Naive thymus-derived CD4-positive, alpha-beta T cell (primary cell): ENCODE measurements around the gene ZNF556. TPM values are rescaled to one million over a fixed set of nuclear protein-coding genes. Genes with fewer than 3 reads are reported as not detected.
"Not testable (repeated sequence)": the region's sequence is repeated elsewhere in the genome, so short reads cannot be mapped to it uniquely, and the experiment has no call there.

Experiments used
- ATAC-seq: fragments of 150-1000 bp; cut with Tn5 transposase; 2 replicates; pipeline ENCODE4 v1.10.0; 2021; ENCODE audit warnings: mild to moderate bottlenecking, moderate library complexity
- CTCF ChIA-PET: fragments of 350-600 bp; sonication (Branson Sonifier 250); formaldehyde crosslinking; loops from one replicate; lab custom pipeline; 2021; ENCODE audit warnings: antibody characterized with exemption; lab: Charles Lee
- POLR2A ChIA-PET: fragments of 350-600 bp; sonication (Branson Sonifier 250); formaldehyde crosslinking; loops from one replicate; lab custom pipeline; 2021; ENCODE audit warnings: antibody characterized with exemption, inconsistent platforms; lab: Charles Lee
- DNase-seq, 9 donors: peaks; one replicate each; pipeline versions ENCODE4 v3.0.0 to v3.0.0-alpha.2; 2020 to 2022; ENCODE audit warnings: mixed read lengths in 1 of 9
- H3K27ac ChIP-seq: one replicate; pipeline ENCODE4 v1.7.0; 2013; ENCODE audit warnings: mild to moderate bottlenecking, low read depth, low read length, moderate library complexity
- H3K27me3 ChIP-seq, 2 donors: one replicate each; pipeline ENCODE4 v1.7.0; 2013; ENCODE audit warnings: low read length in 2 of 2, mild to moderate bottlenecking in 2 of 2, moderate library complexity in 2 of 2; ENCODE audit not compliant: control insufficient read depth in 2 of 2, insufficient read depth in 2 of 2
- H3K36me3 ChIP-seq, 3 experiments: 1 replicate in 2 of 3; 2 replicates in 1 of 3; pipeline ENCODE4 v1.7.0; 2013; ENCODE audit warnings: low read length in 3 of 3, mild to moderate bottlenecking in 3 of 3, moderate library complexity in 1 of 3; ENCODE audit not compliant: insufficient read depth in 3 of 3, control insufficient read depth in 2 of 3
- H3K4me1 ChIP-seq, 2 donors: one replicate each; pipeline ENCODE4 v1.7.0; 2013; ENCODE audit warnings: low read length in 2 of 2, mild to moderate bottlenecking in 2 of 2, moderate library complexity in 1 of 2; ENCODE audit not compliant: control insufficient read depth in 2 of 2, insufficient read depth in 2 of 2
- H3K4me3 ChIP-seq: 2 replicates; pipeline ENCODE4 v1.7.0; 2013; ENCODE audit warnings: mild to moderate bottlenecking, low read length
- H3K9me3 ChIP-seq, 3 experiments: 1 replicate in 2 of 3; 2 replicates in 1 of 3; pipeline ENCODE4 v1.7.0; 2013; ENCODE audit warnings: low read length in 3 of 3; ENCODE audit not compliant: control insufficient read depth in 2 of 3
- H3K27ac Mint-ChIP-seq, 9 donors: one replicate each; pipeline ENCODE4 v1.8.0; 2020 to 2022; ENCODE audit warnings: mixed read lengths in 9 of 9, mild to moderate bottlenecking in 8 of 9, moderate library complexity in 5 of 9, inconsistent platforms in 2 of 9
- H3K27me3 Mint-ChIP-seq, 5 donors: one replicate each; pipeline ENCODE4 v1.8.0; 2021 to 2022; ENCODE audit warnings: mixed read lengths in 5 of 5, mild to moderate bottlenecking in 1 of 5
- H3K36me3 Mint-ChIP-seq, 5 donors: one replicate each; pipeline ENCODE4 v1.8.0; 2020 to 2022; ENCODE audit warnings: mixed read lengths in 5 of 5, mild to moderate bottlenecking in 3 of 5, inconsistent platforms in 1 of 5
- H3K4me1 Mint-ChIP-seq, 7 donors: one replicate each; pipeline ENCODE4 v1.8.0; 2020 to 2022; ENCODE audit warnings: mixed read lengths in 7 of 7, mild to moderate bottlenecking in 3 of 7, inconsistent platforms in 1 of 7
- H3K4me3 Mint-ChIP-seq, 10 donors: one replicate each; pipeline ENCODE4 v1.8.0; 2020 to 2022; ENCODE audit warnings: mild to moderate bottlenecking in 10 of 10, mixed read lengths in 10 of 10, moderate library complexity in 6 of 10, inconsistent platforms in 2 of 10
- H3K9me3 Mint-ChIP-seq, 11 donors: one replicate each; pipeline ENCODE4 v1.8.0; 2020 to 2022; ENCODE audit warnings: mixed read lengths in 11 of 11, mild to moderate bottlenecking in 4 of 11, inconsistent platforms in 1 of 11, moderate library complexity in 1 of 11
- intact Hi-C, 2 donors: fragments of 100-400 bp; cut with micrococcal nuclease; formaldehyde crosslinking; loops; one replicate each; pipeline ENCODE4 v1.15.1; 2023
- polyA plus RNA-seq, 2 donors: library from polyadenylated mRNA; unstranded; fragments of 300-500 nt; fragmentation: Illumina TruSeq; gene quantifications; one replicate each; pipeline ENCODE4 v1.2.3, GENCODE V29; 2021
- total RNA-seq, 6 experiments: library from RNA in 5 of 6; stranded (reverse) in 5 of 6; gene quantifications; 1 replicate in 5 of 6; 2 replicates in 1 of 6; pipeline ENCODE4 v1.2.3 and lab custom pipeline; 2021 to 2026

Gene ZNF556
- total and polyA plus RNA-seq, 7 experiments from 2014 or later, result not detected

- intact Hi-C loops, result no loop called here
- Mint-ChIP-seq H3K36me3 (peaks cover 0 to 4% (median 0%) of the 10 kb centered on the region in 5 donors), H3K4me3 (no peak overlapping the region), H3K9me3 (peaks cover 0 to 35% (median 19%) of the 10 kb centered on the region in 11 donors), H3K27ac (no peak overlapping the region), H3K27me3 (no peaks in the 10 kb centered on the region), H3K4me1 (no peaks in the 10 kb centered on the region)
- CTCF ChIA-PET, result no interaction called here
- H3K27me3 ChIP-seq, result no peaks in the 10 kb centered on the region
- H3K4me1 ChIP-seq, result no peaks in the 10 kb centered on the region
- no peaks in the 10 kb centered on the region for H3K36me3 ChIP-seq
- DNase-seq (no peak), ATAC-seq (no peak)
- H3K27ac ChIP-seq, result no peak overlapping the region
- peaks cover 0 to 25% (median 11%) of the 10 kb centered on the region in 3 experiments for H3K9me3 ChIP-seq
- POLR2A ChIA-PET, result no interaction called here
- H3K4me3 ChIP-seq, result no peak overlapping the region
These were observed 10.5 kb downstream of the ZNF556 start for GRCh38 chr19:2877398-2878331.

DNA sequence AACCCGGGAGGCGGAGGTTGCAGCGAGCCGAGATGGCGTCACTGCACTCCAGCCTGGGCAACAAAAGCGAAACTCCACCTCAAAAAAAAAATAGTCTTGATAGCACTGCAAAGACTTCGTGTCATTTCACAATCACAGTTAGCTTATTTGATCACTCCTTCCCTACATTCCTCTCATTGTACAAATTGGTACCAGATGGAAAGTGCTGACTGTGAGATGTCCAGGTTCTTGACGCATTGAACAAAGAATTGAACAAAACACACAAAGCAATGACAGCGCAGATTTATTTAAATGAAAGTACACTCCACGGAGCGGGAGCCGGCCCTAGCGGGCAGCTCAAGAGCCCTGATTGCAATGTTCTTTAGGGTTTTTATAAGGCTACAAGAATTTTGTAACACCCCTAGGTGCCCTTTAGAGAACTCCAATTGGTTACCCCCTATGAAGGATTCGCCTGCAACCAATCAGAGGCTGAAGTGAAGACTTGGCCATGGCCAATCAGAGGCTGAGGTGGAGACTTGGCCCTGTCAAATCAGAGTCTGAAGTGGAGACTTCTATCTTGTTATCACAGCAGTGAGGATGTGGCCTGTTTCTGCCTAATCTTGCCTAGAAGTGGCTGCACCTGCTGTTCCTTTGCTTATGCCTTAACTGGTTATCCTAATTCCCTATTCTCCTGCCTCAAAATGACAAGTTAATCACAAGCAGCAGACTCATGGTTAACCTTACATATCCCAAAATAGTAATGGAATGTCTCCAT lies 16.7 kb downstream of the ZNF556 start:
- H3K9me3 Mint-ChIP-seq, result peaks cover 0 to 7% (median 4%) of the 10 kb centered on the region in 11 donors
- peaks cover 0 to 2% (median 0%) of the 10 kb centered on the region in 5 donors for H3K36me3 Mint-ChIP-seq
- Histone ChIP-seq H3K27me3 (no peaks in the 10 kb centered on the region), H3K4me1 (no peaks in the 10 kb centered on the region), H3K9me3 (peaks cover 0 to 4% (median 0%) of the 10 kb centered on the region in 3 experiments), H3K27ac (no peak overlapping the region), H3K4me3 (no peak overlapping the region), H3K36me3 (no peaks in the 10 kb centered on the region)
- H3K27ac Mint-ChIP-seq, result no peak overlapping the region
- peaks cover 0 to 13% (median 7%) of the 10 kb centered on the region in 7 donors for H3K4me1 Mint-ChIP-seq
- H3K4me3 Mint-ChIP-seq, result no peak overlapping the region
- POLR2A ChIA-PET, result no interaction called here
- intact Hi-C loops, result no loop called here
- H3K27me3 Mint-ChIP-seq, result no peaks in the 10 kb centered on the region
- DNase-seq (no peak), ATAC-seq (no peak)
- CTCF ChIA-PET, result no interaction called here

DNA sequence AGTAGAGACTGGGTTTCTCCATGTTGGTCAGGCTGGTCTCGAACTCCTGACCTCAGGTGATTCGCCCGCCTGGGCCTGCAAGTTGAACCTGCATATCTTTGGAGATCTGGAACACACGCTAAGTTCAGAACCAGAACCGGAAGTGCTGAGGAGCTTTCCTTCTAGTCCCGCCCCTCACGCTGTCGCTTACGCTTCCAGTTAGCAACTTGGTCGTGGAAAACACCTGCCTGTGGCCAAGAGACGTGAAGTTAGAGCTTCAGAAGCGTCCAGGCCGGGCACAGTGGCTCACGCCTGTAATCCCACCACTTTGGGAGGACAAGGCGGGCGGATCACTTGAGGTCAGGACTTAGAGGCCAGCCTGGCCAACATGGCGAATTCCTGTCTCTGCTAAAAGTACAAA lies 18.6 kb downstream of the ZNF556 start:
- ATAC-seq (no peak), DNase-seq (no peak)
- Histone ChIP-seq H3K4me1 (no peaks in the 10 kb centered on the region), H3K27ac (no peak overlapping the region), H3K9me3 (no peaks in the 10 kb centered on the region), H3K27me3 (no peaks in the 10 kb centered on the region), H3K36me3 (no peaks in the 10 kb centered on the region), H3K4me3 (no peak overlapping the region)
- no peak overlapping the region for H3K4me3 Mint-ChIP-seq
- CTCF ChIA-PET, result no interaction called here
- POLR2A ChIA-PET, result interaction anchor here (0.7 kb wide), 1 partner anchor 907 kb away, joined by 4 read pairs; no protein-coding TSS in a partner anchor
- H3K9me3 Mint-ChIP-seq, result peaks cover 0 to 4% (median 0%) of the 10 kb centered on the region in 11 donors
- no peaks in the 10 kb centered on the region for H3K27me3 Mint-ChIP-seq
- H3K36me3 Mint-ChIP-seq, result peaks cover 0 to 2% (median 0%) of the 10 kb centered on the region in 5 donors
- peaks cover 0 to 13% (median 7%) of the 10 kb centered on the region in 7 donors for H3K4me1 Mint-ChIP-seq
- intact Hi-C loops, result loop anchor here in 1 of 2 donors (5.0 kb wide), 1 partner anchor 277 kb away; no protein-coding TSS in a partner anchor
- no peak overlapping the region for H3K27ac Mint-ChIP-seq

DNA sequence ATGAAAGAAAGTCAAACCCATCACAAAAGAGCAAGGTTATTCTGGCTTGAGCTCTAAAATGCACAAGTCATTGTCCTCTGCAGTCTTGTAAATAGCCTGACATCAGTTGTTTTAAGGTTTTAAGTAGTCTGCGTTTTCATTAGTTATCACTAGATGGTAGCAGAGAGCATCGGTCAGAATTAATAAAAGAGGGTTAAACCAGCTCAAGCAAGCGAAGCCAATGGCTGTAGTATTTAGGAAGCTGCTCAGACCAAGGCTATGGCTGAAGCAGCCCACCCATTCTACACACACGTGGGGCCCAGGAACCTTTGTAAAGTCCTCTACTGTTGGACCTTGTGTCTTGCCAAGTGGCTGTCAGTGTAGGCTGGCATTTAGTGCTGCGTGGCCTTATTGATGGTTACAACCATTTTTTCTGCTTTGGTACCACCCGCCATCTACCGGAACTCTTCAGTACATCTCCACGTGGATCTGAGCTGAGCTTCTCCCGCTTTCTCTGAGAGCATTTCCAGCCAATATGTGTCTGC lies 20.3 kb downstream of the ZNF556 start:
- intact Hi-C loops, result loop anchor here in 1 of 2 donors (1.0 to 5.0 kb wide), 2 partner anchors 63 to 275 kb away; no protein-coding TSS in a partner anchor
- DNase-seq (peak in 4 of 9 donors; percentile 14 to 19 (median 17)), ATAC-seq (peak; percentile 50)
- ChIA-PET CTCF (interaction anchor here (1.2 kb wide), 1 partner anchor 63 kb away, joined by 3 read pairs; no protein-coding TSS in a partner anchor), POLR2A (interaction anchor here (0.8 to 1.7 kb wide), 2 partner anchors 11 to 46 kb away, joined by 3 to 5 read pairs; partner anchors contain the start of gene ZNF555)
- H3K9me3 Mint-ChIP-seq, result peaks cover 0 to 6% (median 0%) of the 10 kb centered on the region in 11 donors
- no peaks in the 10 kb centered on the region for H3K4me1 ChIP-seq
- H3K27me3 Mint-ChIP-seq, result no peaks in the 10 kb centered on the region
- H3K4me3 ChIP-seq, result no peak overlapping the region
- no peak overlapping the region for H3K27ac ChIP-seq
- no peaks in the 10 kb centered on the region for H3K9me3 ChIP-seq
- H3K27ac Mint-ChIP-seq, result peak overlapping the region in 4 of 9 donors; percentile 26 to 84 (median 76)
- H3K4me1 Mint-ChIP-seq, result peaks cover 0 to 13% (median 8%) of the 10 kb centered on the region in 7 donors
- H3K36me3 ChIP-seq, result no peaks in the 10 kb centered on the region
- H3K4me3 Mint-ChIP-seq, result peak overlapping the region in 1 of 10 donors; percentile 42
- H3K27me3 ChIP-seq, result no peaks in the 10 kb centered on the region
- H3K36me3 Mint-ChIP-seq, result peaks cover 0 to 2% (median 0%) of the 10 kb centered on the region in 5 donors

- ATAC-seq (peak; percentile 72), DNase-seq (peak in 8 of 9 donors; percentile 31 to 82 (median 62))
- ChIA-PET POLR2A (interaction anchor here (0.5 to 1.7 kb wide), 4 partner anchors 12 to 1646 kb away, joined by 3 to 5 read pairs (median 4); partner anchors contain the start of genes ZNF555 and ZNF57), CTCF (no interaction called here)
- Mint-ChIP-seq H3K27ac (peak overlapping the region in 6 of 9 donors; percentile 64 to 93 (median 88)), H3K4me3 (peak overlapping the region in 8 of 10 donors; percentile 41 to 79 (median 68)), H3K27me3 (no peaks in the 10 kb centered on the region), H3K4me1 (peaks cover 0 to 13% (median 8%) of the 10 kb centered on the region in 7 donors), H3K36me3 (no peaks in the 10 kb centered on the region), H3K9me3 (peaks cover 0 to 3% (median 0%) of the 10 kb centered on the region in 11 donors)
- Histone ChIP-seq H3K27me3 (no peaks in the 10 kb centered on the region), H3K4me1 (no peaks in the 10 kb centered on the region), H3K9me3 (no peaks in the 10 kb centered on the region), H3K36me3 (no peaks in the 10 kb centered on the region), H3K27ac (peak overlapping the region; percentile 68), H3K4me3 (peak overlapping the region; percentile 57)
- intact Hi-C loops, result loop anchor here in 1 of 2 donors (1.0 to 5.0 kb wide), 3 partner anchors 12 to 274 kb away; partner anchors contain the start of genes ZNF554 and ZNF57
These were observed 21.6 kb downstream of the ZNF556 start for GRCh38 chr19:2888731-2889224.

DNA sequence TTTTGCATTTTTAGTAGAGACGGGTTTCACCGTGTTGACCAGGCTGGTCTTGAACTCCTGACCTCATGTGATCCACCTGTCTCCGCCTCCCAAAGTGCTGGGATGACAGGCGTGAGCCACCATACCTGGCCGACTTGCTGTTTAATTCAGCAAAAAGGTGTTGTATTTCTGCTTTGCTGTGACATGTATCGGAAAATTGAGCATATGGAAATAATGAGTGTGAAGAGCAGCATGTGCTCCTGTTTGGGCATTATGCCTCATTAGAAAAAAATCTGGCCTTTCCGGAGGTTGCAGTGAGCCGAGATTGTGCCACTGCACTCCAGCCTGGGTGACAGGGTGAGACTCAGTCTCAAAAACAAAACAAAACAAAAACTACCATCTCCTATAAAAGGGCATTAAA lies 23.4 kb downstream of the ZNF556 start:
- H3K36me3 ChIP-seq, DNase-seq, H3K9me3 ChIP-seq, H3K36me3 Mint-ChIP-seq, H3K27ac ChIP-seq, H3K27me3 ChIP-seq, CTCF ChIA-PET, intact Hi-C loops, POLR2A ChIA-PET, H3K9me3 Mint-ChIP-seq, H3K27me3 Mint-ChIP-seq, H3K4me1 ChIP-seq, ATAC-seq, H3K4me3 ChIP-seq, H3K4me3 Mint-ChIP-seq: not testable (repeated sequence)
- peaks cover 0 to 13% (median 8%) of the 10 kb centered on the region in 7 donors for H3K4me1 Mint-ChIP-seq
- H3K27ac Mint-ChIP-seq, result peak overlapping the region in 1 of 9 donors; percentile 88
